Dermis blood vessel endothelial cell (primary cell): ENCODE data around the gene ATP1A4. TPM values are rescaled to one million over a fixed set of nuclear protein-coding genes. Genes with fewer than 3 reads are reported as not detected.

Experiments
- DNase-seq: peaks from one replicate; pipeline ENCODE4 v3.0.0; 2010
- total RNA-seq: library from RNA; depleted of rRNA; stranded (reverse); fragments of >200 nt; gene quantifications from 2 replicates; pipeline ENCODE4 v1.2.3, GENCODE V29; 2014

Gene ATP1A4
- total RNA-seq, 1 donor from 2014 or later, result not detected

DNA sequence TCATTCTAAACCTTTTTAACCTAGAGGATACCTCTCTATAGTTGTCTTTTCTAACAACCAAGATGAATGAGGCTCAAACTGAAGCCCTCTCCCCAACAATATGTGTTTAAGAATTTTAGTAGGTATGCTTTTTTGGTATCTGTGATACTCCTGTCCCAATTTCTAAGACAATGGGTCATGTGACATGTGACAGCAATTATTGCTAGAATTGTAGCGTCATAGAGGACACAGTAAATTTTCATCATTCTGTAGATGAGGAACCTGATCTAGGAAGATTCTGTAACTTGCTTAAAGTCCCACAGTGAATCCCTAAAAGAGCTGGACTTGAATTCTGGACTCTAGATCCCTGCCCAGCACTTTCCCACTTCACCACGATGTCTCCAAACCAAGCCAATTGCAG is 27.3 kb downstream of the ATP1A4 start:
- DNase-seq, result no peak

DNA sequence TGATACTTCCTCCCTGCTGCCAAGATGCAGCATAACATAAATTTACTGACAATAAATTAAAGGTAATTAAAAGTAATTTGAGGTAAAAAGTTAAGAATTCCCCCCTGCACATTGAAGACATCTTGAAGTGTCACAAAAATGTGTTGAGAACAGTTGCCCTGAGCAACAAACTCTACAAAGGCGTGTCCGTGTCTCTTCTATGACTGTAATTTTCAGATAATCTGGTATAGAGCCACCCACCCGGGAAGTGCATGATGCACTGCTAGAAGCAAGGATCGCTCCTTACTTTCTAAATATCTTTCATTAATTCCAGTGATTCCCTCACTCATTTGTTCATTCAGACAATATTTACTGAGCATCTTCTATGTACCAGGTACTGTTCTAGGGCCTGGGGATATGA is 27.9 kb downstream of the ATP1A4 start:
- no peak for DNase-seq

DNA sequence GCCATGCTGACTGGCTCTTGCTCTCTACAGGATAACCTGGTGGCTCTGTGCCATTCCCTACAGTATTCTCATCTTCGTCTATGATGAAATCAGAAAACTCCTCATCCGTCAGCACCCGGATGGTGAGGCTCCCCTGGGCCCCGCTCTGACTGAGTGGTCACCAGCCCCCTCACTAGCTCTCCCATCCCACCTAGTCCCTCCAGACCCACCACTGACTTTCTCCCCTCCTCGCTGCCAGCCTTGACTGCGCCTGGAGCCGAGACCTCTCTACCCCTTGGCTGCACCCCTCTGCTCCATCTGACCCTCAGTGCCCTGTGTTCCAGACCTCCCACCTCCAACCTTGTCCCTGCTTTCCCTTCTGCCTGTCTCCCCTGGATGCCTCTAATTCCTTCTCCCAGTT is 34.8 kb downstream of the ATP1A4 start:
- no peak for DNase-seq

DNA sequence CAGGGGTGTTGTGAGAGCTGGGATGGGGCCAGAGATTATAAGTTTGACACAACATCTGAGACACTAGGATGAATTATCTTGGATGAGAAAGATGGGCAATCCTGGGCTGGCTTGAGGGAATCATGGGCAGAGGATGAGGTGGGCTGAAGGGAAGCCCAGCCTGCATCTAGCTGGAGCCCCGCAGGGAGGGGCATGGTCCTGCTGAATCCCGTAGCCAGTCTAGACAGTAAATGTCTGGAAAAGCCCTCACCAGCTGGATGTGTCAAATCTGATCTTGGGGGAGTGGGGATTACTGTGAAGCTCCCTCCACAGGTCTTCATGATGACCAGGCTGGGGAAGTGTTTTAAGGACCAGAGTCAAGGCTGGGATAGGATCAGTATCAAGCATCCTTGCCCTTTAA is 35.3 kb downstream of the ATP1A4 start:
- no peak for DNase-seq

- DNase-seq, result no peak
Measured at GRCh38 chr1:160187407-160187806, 36.0 kb downstream of the ATP1A4 start.

- DNase-seq, result no peak
Measured at GRCh38 chr1:160188341-160188740, 36.9 kb downstream of the ATP1A4 start.

- peak; percentile 78 for DNase-seq
Measured at GRCh38 chr1:160189649-160190625, 38.5 kb downstream of the ATP1A4 start, which contains the start of gene CASQ1. TSS of gene CASQ1 (plus strand) at chr1:160190575. CDS start at chr1:160190752, 177 bp downstream.

- DNase-seq, result no peak
Measured at GRCh38 chr1:160191756-160192155, 40.4 kb downstream of the ATP1A4 start.

DNA sequence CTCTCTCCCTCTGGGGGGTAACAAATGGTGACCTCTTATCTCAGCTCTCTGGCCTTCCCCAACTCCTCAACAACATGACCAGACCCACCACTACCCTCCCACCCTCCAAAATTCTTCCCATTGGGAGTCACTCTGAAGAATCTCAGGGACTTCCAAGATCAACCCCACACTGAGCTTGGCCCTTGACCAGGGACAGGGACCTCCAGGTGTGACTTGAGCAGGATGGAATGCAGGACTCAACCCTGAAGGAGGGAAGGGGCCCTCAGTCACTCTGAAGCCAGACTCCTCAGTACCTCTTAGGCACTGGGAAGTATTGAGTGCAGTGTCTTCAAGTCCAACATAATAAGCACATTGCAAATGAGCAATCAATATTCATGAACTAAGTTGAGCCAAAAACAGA is 40.8 kb downstream of the ATP1A4 start:
- DNase-seq, result no peak

DNA sequence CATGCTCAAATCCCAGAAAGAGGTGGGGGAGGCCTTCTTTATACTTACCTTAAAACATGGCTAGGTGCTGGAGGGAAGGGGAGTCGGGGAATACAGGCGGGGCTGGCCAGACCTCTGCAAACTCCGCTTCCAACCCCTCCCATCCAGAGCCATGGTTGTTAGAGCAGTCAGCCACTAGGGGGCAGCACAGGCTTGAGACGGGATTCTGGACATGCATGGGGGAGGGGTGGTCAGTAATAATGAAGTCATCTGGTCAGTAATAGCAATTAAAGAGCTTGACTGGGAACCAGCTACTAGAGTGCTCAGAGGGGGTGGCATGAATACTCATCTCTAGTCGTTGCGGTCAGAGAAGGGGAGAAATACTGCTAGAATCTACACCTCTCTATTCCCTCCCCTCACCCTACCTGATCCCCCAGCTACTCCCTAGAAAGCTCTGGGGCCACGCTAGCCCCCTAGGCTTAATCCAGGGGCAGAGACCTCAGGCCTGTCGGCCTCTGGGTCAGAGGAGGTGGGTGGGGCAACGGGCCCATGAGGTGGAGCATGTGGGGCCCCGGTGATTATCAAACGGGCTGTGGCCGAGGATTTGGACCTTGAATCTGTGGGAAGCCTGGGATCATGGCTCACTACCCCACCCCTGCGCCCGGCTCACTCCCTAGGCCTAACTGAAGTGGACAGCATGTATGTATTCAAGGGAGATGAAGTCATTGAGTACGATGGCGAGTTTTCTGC is 41.9 kb downstream of the ATP1A4 start:
- peak; percentile 92 for DNase-seq

GRCh38 chr1:160193832-160194736 is 42.7 kb downstream of the ATP1A4 start:
- no peak for DNase-seq

DNA sequence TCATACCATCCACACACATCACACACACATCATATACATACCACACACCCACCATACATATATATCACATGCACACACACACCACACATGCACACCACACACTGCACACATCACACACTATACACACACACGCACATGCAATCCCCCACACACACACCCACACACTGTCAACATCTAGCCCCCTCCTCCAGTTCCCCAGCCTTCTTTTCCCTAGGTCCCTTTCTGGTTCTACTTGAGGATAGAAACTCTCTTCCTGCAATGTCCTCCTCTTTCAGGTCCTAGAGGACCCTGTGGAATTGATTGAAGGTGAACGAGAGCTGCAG is 43.3 kb downstream of the ATP1A4 start:
- no peak for DNase-seq

- no peak for DNase-seq
Measured at GRCh38 chr1:160196143-160196542, 44.7 kb downstream of the ATP1A4 start.

GRCh38 chr1:160197231-160197630 is 45.8 kb downstream of the ATP1A4 start:
- no peak for DNase-seq

DNA sequence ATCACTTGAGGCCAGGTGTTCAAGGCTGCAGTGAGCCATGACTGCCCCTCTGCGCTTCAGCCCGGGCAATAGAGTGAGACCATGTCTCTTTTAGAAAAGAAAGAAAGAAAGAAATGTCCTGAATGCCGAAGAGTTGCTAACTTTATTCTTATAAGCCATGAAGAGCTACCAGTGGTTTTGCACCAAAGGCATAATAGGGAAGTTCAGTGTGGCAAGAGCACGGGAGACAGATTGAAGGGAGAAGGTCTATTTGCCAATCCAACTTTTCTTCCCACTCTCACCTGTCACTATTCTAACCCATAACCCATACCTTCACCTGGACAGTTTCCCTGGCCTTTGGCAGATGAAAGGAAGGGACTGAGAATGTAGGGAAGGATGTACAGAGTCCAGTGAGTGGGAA is 49.4 kb downstream of the ATP1A4 start:
- DNase-seq, result no peak

DNA sequence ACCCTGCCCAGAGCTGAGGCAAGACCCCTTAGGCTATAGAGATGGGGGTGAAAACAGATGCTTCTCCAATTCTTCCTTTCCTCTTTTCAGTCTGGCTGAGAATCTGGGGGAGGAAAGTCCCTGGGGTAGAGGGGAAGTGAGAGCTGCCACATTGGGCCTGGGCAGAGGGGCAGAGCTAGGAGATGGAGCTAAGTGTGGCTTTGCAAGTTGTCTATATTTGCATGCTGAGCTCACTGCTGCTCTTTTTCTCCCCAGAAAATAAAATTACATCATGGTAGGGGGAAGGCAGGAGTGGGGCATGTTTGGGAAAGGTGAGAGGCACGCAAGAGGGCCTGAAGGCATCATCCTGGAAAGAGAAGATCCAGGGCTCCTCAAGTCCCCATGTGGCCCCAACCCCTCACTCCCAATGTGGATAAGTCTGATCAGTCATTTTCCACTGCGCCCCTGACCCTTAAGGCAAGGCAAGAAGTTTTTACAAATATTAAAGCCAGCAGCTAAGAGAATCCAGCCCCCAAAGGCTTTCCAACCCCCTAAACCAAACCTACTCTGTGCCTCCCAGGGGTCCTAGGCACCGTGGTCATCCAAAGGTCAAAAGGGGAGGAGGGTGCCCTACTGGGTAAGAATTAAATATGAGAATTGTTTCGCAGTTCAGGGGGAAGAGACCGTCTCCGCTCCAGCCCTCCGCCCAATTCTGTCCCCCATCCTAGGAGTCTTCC is 53.3 kb downstream of the ATP1A4 start:
- no peak for DNase-seq

DNA sequence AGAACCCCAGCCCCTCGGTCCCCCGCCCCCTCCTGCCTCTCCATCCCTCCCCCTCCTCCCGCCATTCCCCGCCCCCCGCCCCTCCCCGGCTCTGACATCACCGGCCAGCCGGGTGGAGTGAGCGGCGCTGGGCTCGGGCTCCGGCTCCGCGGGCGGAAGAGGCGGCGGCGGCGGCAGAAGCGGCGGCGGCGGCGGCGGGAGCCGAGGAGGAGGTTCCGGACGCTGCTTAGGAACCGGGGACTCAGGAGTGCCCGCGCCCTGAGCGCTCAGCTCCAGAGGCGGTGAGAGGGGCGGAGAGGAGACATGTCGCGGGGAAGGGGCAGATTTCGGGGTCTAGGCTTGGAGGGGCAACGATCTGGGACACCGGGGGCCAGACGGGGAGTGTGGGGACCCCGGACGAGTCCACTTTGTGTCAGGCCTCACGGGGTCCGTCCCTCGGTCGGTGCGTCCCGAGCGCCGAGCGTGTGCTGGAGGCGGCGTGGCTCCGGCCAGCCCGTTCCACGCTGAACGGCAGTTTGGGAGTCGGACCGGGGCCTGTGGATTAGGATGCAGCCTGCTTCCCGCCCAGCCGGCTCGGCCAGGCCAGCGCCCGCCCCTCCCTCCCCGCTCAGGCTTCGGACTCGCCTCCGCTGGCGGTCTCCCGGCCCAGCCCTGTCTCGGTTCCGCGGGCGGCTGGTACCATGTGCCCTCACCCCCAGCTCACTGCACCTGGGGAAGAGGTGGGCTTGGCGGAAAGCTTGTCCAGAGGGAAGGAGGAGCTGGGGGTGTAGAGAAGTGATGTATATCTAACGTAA is 54.0 kb downstream of the ATP1A4 start, which contains the start of gene PEA15:
PEA15 (plus strand) TSS at position 143 of the 794 bp plus-strand sequence. CDS start 6,161 bp downstream, outside the sequence.
- peak; percentile 75 for DNase-seq

DNA sequence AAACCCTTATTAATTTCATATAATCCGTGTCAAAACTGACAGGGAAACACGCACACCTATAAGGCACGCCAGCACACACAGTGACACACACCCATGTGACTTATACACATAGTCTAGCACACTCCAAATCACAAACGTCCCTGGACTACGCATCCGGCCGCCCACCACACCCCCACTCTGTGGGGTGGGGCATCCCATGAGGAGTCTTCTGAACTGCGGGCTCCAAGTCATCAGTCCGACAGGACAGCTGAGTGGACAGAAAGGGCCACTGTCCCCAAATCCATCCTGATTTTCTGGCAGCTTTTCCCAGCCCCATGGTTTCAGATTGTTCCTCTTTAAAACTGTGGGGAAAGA is 54.6 kb downstream of the ATP1A4 start:
- peak; percentile 49 for DNase-seq

- DNase-seq, result peak; percentile 37
Measured at GRCh38 chr1:160206421-160207117, 55.2 kb downstream of the ATP1A4 start.

DNA sequence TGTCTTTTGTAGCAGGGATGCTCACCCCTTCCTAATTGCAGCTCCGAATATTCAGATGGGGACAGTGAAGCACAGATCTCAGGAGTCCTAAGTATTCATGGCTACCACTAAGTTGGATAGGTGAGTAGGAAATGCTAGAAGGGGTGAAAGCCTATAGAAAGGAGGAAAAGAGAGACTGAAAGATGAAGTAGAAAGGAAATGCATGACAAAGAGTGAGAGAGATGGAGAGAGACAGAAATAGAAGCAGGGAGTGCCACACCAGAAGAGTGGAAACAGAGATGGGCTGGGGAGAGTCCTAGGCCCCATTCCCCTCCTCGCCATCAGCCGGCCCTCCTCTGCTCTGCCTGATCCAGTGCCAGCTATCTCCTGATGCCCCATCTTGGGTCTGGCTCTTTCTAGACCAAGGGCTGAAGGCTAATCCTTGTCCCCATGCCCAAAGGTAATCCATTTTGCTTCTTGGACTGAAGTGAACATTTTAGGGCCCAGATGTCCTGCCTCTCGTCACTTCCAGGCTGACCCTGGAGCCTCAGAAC is 55.8 kb downstream of the ATP1A4 start:
- DNase-seq, result no peak
